HG02981 (cell line): ENCODE measurements around the gene UBALD1.
"Not testable (repeated sequence)": the region's sequence is repeated elsewhere in the genome, so short reads cannot be mapped to it uniquely, and the experiment has no call there.

ENCODE experiments used
- ATAC-seq: cut with Tn5 transposase; IDR thresholded peaks from one replicate; pipeline ENCODE4 v1.9.1; 2021; ENCODE audit warnings: mild to moderate bottlenecking, moderate library complexity; ENCODE audit not compliant: unreplicated experiment

Gene UBALD1

DNA sequence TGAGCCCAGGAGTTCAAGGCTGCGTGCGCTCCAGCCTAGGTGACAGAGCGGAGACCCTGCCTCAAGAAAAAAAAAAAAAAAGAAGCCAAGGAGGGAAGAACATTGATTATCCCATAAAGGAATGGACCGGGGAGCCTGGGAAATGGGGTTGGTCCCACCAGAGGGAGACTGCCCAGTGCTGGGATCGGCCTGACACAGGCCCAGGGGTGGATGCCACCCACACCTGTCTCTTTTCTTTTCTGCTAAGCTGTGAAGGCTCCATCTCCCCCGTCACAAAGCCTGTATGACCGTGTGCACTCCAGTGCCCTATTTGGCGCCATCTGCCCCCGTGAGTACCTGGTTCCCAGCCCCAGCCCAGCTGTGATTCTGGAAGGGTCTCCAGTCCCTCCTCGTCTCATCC, 15.7 kb downstream of the UBALD1 start:
- no peak for ATAC-seq

DNA sequence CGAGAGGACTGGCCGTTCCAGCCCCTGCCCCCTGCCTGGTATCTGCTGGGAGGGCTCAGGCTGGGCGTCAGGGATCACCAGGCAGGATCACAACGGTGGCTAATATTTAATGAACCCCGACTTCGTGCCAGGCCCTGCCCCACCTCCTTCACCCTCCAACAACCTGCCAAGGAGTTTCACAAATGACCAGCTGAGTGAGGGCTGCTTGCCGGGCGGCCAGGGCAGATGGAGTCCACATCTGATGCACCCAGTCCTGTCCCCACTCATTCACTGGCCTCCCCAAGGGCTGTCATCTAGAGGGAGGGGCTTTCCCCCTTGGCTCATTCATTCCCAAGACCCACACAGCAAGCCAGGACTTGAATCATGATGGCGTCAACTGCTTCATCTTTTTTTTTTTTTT, 17.5 kb downstream of the UBALD1 start:
- ATAC-seq, result no peak

GRCh38 chr16:4594433-4595410, 20.0 kb downstream of the UBALD1 start:
- ATAC-seq, result no peak

DNA sequence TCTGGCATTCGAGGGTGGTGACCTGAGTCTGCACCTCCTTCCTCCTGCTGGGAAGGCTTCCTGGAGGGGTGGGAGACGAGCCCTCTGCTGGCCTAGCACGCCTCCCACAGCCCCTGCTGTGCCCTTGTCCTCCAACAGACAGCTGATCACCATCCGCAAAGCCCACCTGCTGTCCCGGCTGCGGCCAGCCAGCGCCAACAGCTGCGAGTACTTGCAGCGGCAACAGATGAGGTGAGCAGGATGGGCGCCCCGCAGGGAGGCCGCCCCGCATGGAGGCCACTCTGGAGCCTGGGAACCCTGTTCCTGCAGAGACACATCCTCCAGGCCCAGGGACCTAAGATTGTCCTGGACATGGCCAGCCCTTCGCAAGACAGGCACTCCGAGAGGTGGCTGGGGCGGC, 21.6 kb downstream of the UBALD1 start:
- no peak for ATAC-seq

DNA sequence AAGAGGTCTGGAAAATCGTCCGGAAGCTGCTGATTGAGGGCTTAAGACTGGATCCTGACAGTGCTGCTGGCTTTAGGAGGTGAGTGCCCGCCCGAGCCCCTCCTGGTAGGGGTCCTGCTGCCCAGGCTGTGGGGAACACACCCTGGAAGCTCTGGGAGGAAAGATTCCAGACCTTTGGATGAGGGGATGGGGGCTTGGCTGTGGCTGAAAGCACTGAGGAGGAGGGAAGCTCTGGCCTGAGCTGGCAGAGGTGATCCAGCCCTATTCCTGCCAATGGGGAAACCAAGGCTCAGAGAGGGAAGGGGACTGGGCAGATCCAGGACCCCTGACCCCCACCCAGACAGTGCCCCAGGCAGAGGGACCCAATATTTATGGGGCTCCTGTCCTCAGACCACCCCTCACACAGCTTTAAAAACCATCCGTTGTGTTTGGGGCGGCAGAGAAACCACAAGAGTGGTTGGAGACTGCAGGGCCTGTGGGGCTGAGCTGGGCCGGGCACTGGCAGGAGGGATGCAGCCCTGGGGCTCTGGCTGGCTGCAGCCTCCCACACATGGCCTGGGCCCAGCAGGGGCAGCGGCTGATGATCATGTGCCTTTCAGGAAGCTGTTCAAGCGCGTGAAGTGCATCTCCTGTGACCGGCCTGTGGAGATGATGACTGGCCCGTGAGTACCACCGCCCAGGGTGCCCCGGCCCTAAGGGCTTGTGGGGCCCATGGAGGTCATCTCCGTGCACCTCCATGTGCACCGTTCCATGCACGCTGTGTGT, 22.8 kb downstream of the UBALD1 start:
- no peak for ATAC-seq

- ATAC-seq, result no peak
Observed at GRCh38 chr16:4591191-4591590, 23.5 kb downstream of the UBALD1 start.

DNA sequence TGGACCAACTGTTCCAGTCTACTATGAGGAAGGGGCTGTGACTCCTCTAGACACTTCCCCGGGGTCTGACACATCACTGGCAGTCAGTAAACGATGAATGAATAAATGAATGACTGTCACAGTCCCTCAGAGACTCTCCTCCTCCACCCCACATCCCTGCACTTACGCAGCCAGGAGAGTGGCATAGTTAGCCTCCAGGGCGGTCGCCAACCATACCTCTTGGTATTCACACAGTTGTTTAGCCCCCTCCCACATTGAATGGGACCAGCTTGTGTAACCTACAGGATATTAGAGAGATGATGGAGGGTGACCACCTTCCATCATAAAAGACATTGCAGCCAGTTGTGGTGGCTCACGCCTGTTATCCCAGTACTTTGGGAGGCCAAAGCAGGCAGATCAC, 25.7 kb downstream of the UBALD1 start:
- no peak for ATAC-seq

DNA sequence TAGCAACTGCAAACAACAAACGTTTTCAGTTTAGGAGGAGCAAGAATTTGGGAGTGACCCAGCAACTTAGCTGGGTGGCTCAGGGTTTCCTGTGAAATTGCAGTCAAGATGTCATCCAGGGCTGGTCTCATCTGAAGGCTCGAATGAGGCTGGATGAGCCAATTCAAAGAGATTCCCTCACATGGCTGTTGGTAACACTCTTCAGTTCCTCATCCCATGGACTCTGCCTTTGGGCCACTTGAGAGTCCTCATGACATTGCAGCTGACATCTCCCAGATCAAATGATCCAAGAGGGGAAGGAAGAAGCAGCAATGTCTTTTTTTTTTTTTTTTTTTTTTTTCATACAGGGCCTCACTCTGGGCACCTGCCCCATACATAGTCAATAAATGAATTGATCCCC, 26.3 kb downstream of the UBALD1 start:
- no peak for ATAC-seq

DNA sequence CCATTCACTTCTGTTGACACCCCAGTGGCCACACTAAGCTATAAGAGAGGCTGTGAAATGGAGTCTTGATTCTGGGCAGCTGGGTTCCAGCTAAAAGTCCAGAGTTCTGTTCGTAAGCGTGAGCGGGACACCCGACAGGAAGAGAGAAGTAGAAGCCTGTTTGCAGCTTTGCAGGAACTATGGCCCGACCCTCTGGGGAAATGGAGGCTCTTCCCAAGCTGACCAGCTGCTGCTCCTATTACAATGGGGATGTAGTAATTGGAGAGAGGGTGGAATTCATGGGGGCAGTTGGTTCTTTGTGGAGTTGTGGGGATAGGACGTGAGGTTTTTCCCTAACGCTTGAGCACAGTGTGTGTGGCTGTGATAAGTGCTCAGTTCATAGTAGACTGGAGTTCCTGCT, 28.4 kb downstream of the UBALD1 start:
- ATAC-seq, result no peak

- no peak for ATAC-seq
Observed at GRCh38 chr16:4583906-4584305, 30.8 kb downstream of the UBALD1 start.

GRCh38 chr16:4580250-4580649, 34.4 kb downstream of the UBALD1 start:
- no peak for ATAC-seq

DNA sequence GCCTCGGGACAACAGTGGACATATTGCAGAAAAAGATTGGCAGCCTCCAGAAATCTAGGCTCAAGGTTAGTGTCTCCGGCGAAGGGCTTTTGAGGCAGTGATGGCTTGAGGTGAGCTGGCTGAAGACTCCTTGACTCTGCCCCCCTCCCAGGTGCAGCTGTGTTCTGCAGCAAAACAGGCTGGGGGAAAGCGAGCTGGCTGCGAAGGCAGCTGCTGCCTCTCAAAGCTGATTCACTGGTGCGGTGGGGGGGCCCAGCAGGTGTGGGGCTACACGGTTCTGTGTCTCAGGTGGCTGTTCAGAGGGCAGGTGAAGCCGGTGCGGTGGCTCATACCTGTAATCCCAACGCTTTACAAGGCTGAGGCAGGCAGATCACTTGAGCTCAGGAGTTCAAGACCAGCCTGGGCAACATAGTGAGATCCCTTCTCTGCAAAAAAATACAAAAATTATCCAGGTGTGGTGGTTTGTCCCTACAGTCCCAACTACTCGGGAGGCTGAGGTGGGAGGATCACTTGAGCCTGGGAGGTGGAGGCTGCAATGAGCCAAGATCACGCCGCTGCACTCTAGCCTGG, 35.6 kb downstream of the UBALD1 start:
- ATAC-seq, result no peak

DNA sequence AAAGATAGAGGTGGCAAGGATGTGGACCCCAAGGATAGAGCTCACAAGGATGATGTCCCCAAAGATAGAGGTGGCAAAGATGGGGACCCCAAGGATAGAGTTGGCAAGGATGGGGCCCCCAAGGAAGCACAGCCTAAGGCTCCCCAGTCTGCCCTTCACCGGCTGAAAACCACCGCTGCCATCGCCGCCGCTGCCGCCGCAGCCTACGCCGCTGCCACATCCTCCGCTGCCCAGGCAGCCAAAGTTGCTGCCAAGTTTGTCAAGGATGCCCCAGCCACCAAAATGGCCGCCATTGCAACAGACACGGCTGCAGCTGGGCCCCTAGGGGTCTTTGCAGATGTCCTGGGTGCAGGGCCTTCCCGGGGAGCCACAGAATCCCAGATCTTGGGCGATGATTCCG, 38.7 kb downstream of the UBALD1 start:
- no peak for ATAC-seq

DNA sequence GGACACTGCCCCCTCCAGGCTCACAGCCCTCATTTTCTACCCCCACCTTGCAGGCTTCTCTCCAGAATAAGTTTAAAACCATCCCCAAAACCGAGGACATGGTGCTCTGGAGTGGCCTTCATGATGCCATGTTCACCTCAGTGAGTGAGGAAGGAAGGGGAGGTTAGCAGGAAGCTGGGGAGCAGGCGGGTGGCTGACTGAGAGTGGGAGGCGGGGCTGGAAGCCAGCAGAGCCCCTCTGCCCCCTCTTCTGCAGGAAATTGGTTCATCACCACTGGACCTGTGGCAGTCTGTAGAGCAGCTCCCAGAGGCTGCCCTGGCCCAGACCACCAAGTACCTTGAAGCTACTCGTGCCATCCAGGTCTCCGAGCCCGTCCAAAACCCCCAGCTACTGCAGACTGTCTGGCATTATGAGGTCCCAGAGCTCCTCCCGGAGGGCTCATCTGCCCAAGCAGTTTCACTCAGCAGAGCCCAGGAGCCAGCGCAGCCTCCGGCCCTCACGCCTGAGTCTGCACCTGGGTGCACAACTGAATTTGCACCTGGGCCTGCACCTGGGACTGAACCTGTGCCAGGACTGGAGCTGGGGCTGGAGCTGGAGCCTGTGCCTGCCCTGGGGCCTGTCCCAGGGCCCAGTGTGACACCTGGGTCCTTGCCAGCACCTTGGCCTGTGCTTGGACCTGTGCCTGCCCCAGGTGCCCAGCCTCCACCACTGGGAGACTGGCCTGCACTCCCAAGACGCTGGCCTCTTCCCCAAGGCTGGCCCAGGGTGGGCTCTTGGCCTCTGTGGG, 39.6 kb downstream of the UBALD1 start:
- ATAC-seq, result no peak

- not testable (repeated sequence) for ATAC-seq
Observed at GRCh38 chr16:4573926-4574325, 40.8 kb downstream of the UBALD1 start.

DNA sequence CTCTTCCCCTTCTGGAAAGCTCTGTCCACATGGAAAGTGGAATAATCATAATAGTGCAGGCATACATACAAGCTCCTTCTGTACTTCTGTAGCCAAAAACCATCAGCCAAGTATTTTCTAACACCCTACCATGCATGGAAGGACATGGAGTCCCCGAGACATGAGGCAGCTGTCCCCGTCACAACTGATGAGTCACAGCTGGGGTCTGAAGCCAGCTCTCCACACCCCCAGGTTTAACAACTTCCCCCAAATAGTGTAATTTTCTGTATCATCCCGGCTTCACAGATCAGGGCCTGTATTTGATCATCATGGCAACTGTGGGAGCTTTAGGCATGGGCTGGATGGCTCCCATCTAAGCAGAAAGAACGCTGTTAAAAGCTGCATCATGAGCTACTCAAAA, 42.0 kb downstream of the UBALD1 start:
- no peak for ATAC-seq

DNA sequence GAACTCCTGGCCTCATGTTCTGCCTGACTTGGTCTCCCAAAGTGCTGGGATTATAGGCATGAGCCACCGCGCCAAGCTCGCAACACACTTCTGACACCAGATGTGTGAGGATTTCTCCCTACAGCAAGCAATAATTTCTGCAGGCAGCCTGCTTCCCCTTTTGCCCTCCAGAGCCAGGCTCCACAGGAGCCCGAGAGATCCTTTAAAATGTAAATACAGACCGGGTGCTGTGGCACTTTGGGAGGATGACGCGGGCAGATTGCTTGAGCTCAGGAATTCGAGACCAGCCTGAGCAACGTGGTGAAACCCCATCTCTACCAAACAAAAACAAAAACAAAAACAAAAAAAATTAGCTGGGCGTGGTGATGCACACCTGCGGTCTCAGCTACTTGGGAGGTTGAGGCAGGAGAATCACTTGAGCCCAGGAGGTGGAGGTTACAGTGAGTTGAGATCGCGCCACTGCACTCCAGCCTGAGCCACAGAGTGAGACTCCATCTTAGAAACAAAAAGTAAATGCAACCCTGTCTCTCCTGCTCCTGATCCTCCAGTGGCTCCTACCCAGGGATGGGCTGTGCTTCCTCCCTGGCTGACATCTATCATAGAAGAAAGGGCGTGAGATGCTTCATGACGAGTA, 43.9 kb downstream of the UBALD1 start:
- no peak for ATAC-seq

DNA sequence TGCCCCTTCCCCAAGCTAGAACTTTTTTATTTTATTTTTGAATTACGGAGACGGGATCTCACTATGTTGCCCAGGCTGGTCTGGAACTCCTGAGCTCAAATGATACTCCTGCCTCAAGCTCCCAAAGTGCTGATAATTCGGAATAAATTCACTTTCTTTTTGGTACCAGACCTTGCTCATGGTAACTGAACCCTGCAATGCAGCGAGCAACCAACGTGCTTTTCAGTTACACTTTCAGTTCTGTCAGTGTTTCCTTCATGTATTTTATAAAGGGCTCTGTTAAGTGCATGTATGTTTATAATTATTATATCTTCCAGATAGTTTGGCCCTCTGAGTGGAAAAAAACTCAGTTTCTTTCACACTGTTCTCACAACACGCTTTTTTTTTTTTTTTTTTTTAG, 44.6 kb downstream of the UBALD1 start:
- no peak for ATAC-seq

DNA sequence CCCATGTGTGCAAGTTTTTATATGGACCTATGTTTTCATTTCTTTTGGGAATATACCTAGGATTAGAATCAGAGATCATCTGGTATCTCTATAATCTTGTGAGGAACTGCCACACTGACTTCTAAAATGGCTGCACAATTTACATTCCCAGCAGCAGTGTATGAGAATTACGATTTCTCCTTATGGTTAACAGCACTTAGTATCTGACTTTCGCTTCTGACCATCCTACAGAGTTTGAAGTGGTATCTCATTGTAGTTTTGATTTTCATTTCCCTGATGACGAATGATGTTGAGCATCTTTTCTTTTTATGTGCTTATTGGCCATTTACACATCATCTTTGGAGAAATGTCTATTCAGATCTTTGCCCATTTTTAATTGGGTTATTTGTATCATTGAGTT, 48.5 kb downstream of the UBALD1 start:
- no peak for ATAC-seq

DNA sequence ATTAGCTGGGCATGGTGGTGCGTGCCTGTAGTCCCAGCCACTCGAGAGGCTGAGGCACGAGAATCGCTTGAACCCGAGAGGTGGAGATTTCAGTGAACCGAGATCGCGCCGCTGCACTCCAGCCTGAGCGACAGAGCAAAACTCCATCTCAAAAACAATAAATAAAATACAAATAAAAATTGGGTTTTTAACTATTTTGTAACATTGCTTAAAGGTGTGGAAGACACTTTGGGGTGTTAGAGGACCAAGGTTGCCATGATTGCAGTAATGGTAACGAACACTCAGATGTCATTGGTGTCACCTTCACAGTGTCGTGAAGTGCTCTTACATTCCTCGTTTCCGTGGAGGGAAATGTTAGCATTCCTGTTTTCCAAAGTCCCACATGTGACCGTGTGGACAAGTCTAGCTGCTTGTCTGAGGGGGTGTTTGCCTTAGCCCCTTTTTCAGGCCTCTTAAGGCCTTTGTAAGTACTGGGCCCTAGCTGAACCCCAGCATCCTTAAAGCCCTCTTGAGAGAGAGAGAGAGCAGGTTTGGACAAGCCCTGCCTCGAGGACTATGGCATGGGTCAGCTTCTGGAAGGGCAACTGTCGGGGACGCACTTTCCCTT, 49.9 kb downstream of the UBALD1 start:
- ATAC-seq, result no peak
